PC-9 (cell line): ENCODE results near the gene TCAP. TPM values are rescaled to one million over a fixed set of nuclear protein-coding genes. Genes with fewer than 3 reads are reported as not detected.
A peak's percentile ranks its signal among the peaks of the same experiment; 100 is the strongest.

Experiments used
- BruUV-seq: library from RNA; stranded (reverse); fragments of 400-500 nt; replicated peaks from 2 replicates; lab custom pipeline; 2021; lab: Mats Ljungman, UMichigan
- CTCF ChIA-PET: fragments of 300-600 bp; sonication (Branson Sonifier 250); formaldehyde crosslinking; loops from one replicate; lab custom pipeline; 2022; ENCODE audit warnings: antibody characterized with exemption; lab: Charles Lee
- POLR2A ChIA-PET: fragments of 300-600 bp; sonication (Branson Sonifier 250); formaldehyde crosslinking; loops from one replicate; lab custom pipeline; 2022; ENCODE audit warnings: antibody characterized with exemption; ENCODE audit not compliant: unreplicated experiment; lab: Charles Lee
- DNase-seq, 2 experiments: peaks; one replicate each; pipeline versions ENCODE4 v3.0.0 to v3.0.0-alpha.2; 2015 to 2022; ENCODE audit warnings: mixed read lengths in 1 of 2
- H2AFZ ChIP-seq: fragments of 200-600 bp; sonication (generic); 2 replicates; pipeline ENCODE4 v1.8.1; 2017; ENCODE audit warnings: antibody characterized with exemption
- H3F3A ChIP-seq: fragments of 200-600 bp; sonication (generic); 2 replicates; pipeline ENCODE4 v1.8.1; 2017; ENCODE audit warnings: antibody characterized with exemption, mild to moderate bottlenecking, low read depth; ENCODE audit not compliant: insufficient read depth
- H3K27ac ChIP-seq: fragments of 200-600 bp; sonication (generic); 2 replicates; pipeline ENCODE4 v1.6.1; 2016; ENCODE audit warnings: mixed run types
- H3K27me3 ChIP-seq: fragments of 200-600 bp; sonication (generic); 2 replicates; pipeline ENCODE4 v1.6.1; 2016; ENCODE audit warnings: low read depth, mixed run types; ENCODE audit not compliant: insufficient read depth
- H3K36me3 ChIP-seq: fragments of 200-600 bp; sonication (generic); 2 replicates; pipeline ENCODE4 v1.6.1; 2016; ENCODE audit warnings: low read depth, mixed run types
- H3K4me1 ChIP-seq: fragments of 200-600 bp; sonication (generic); replicated peaks from 2 replicates; pipeline ENCODE4 v1.6.1; 2016; ENCODE audit warnings: mixed run types; ENCODE audit not compliant: insufficient read depth
- H3K4me2 ChIP-seq: fragments of 200-600 bp; sonication (generic); 2 replicates; pipeline ENCODE4 v1.6.1; 2017; ENCODE audit warnings: mixed run types
- H3K4me3 ChIP-seq: fragments of 200-600 bp; sonication (generic); 2 replicates; pipeline ENCODE4 v1.6.1; 2016; ENCODE audit warnings: mixed run types
- H3K79me2 ChIP-seq: fragments of 200-600 bp; sonication (generic); 2 replicates; pipeline ENCODE4 v1.6.1; 2017; ENCODE audit warnings: low read depth, mixed run types
- H3K9me2 ChIP-seq: fragments of 200-600 bp; sonication (generic); 2 replicates; pipeline ENCODE4 v1.8.1; 2017; ENCODE audit warnings: mild to moderate bottlenecking; ENCODE audit not compliant: insufficient read depth
- H3K9me3 ChIP-seq: fragments of 200-600 bp; sonication (generic); 2 replicates; pipeline ENCODE4 v1.8.1; 2016; ENCODE audit warnings: low read depth; ENCODE audit not compliant: insufficient read depth
- H4K20me1 ChIP-seq: fragments of 200-600 bp; sonication (generic); 2 replicates; pipeline ENCODE4 v1.8.1; 2017; ENCODE audit not compliant: insufficient read depth
- EZH2 ChIP-seq: fragments of 200-600 bp; sonication (generic); IDR thresholded peaks from 2 replicates; pipeline ENCODE4 v1.8.0; 2017; ENCODE audit warnings: antibody characterized with exemption, low read depth
- intact Hi-C: fragments of 100-400 bp; cut with micrococcal nuclease; formaldehyde crosslinking; loops from one replicate; pipeline ENCODE4 v1.10.0; 2022; ENCODE audit not compliant: unreplicated experiment
- total RNA-seq: library from RNA; stranded (reverse); gene quantifications from 2 replicates; pipeline ENCODE4 v1.2.3, GENCODE V29; 2021
- TF ChIP-seq, protein P1 (sequence below): fragments of 200-600 bp; sonication (generic); conservative IDR thresholded peaks from 2 replicates; pipeline ENCODE4 v1.6.1; 2017; ENCODE audit warnings: mixed run types, antibody characterized with exemption, mild to moderate bottlenecking, moderate library complexity

The TCAP gene
- total RNA-seq, 1 experiment from 2014 or later, result 1.6 TPM

DNA sequence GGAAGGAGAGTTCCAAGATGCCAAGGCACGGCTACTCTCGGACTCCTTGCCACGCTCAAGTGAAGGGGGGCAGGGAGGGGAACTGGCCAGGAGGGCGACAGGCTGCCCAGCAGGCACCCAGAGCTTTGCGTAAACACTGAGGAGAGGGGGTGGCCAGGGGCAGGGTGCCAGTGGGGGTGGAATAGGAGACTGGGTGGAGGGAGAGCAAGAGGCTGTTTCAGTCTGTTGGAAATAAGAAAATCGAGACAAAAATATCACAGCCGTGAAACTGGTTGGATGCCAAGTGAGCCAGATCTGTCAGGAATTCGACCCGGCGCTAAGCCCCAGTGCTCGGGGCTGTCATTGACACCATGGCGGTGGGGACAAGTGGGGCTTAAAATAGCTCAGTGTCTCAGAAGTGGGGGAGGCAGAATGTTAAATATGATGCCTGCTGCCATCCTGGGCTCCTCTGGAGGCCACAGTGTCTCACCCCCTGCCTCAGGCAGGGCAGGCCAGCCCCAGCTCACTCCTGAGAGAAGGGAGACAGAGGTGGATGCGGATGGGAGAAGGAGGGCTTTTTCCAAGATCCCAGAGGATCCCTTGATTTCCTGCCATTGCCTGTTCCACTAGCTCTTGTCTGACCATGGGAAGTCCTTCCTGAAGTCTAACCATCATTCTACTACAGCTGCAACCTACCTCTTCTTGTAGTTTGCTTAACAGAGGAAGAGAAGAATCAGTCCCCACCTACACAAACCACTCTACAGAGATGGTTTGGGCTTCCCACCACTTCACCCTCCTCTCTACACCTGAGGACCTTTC, 12.6 kb downstream of the TCAP start:
- POLR2A ChIA-PET, result no interaction called here
- Histone ChIP-seq H3K4me1 (peaks cover 34% of the 10 kb centered on the region), H3K4me2 (no peak overlapping the region), H3K79me2 (no peaks in the 10 kb centered on the region), H3K27ac (no peak overlapping the region), H2AFZ (no peak overlapping the region), H3K27me3 (no peaks in the 10 kb centered on the region), H3F3A (peaks cover 27% of the 10 kb centered on the region), H4K20me1 (no peaks in the 10 kb centered on the region), H3K9me2 (no peaks in the 10 kb centered on the region), H3K4me3 (no peak overlapping the region), H3K36me3 (no peaks in the 10 kb centered on the region), H3K9me3 (no peaks in the 10 kb centered on the region)
- DNase-seq, result peak in 1 of 2 experiments; percentile 14
- intact Hi-C loops, result loop anchor here (5.0 kb wide), 1 partner anchor 60 kb away; the partner anchor contains the start of gene GRB7
- CTCF ChIA-PET, result interaction anchor here (0.6 kb wide), 3 partner anchors 23 to 41 kb away, joined by 3 to 7 read pairs (median 3); no protein-coding TSS in a partner anchor
- TF ChIP-seq, protein P1, sequence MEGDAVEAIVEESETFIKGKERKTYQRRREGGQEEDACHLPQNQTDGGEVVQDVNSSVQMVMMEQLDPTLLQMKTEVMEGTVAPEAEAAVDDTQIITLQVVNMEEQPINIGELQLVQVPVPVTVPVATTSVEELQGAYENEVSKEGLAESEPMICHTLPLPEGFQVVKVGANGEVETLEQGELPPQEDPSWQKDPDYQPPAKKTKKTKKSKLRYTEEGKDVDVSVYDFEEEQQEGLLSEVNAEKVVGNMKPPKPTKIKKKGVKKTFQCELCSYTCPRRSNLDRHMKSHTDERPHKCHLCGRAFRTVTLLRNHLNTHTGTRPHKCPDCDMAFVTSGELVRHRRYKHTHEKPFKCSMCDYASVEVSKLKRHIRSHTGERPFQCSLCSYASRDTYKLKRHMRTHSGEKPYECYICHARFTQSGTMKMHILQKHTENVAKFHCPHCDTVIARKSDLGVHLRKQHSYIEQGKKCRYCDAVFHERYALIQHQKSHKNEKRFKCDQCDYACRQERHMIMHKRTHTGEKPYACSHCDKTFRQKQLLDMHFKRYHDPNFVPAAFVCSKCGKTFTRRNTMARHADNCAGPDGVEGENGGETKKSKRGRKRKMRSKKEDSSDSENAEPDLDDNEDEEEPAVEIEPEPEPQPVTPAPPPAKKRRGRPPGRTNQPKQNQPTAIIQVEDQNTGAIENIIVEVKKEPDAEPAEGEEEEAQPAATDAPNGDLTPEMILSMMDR, result no peak
- TF ChIP-seq EZH2, result no peak
- BruUV-seq, result no TSS peak

DNA sequence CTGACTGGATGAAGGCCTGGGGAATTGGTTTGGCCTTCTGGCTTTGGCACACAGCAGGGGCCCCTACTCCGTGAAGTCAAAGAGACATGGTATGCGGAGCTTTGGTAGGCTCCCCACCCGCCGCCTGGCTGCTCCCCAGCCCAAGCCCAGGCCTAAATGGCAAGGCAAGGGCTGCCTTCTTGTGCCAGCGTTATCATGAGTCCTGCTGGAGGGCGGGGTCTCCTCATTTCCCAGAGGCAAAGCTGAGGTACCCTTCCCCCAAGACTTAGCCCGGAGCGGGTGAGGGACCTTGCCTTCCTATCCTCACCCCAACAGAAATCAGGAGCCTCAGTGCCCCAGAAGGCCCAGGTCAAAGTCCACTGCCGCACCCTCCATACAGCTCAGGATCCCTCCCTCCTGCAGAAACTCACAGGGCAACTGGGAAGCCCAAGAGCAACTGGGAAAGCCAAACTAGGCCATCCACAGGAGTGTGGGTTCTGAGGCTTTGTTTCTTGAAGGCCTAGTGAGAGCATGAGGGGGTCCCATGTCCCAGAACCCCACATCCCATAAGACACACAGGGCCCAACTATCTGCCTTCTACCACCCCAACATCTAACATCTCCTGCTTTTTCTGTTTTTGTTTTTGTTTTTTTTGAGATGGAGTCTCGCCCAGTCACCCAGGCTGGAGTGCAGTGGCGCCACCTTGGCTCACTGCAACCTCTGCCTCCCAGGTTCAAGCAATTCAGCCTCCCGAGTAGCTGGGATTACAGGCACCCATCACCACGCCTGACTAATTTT, 13.4 kb downstream of the TCAP start:
- TF ChIP-seq, protein P1, result no peak
- no peak for TF ChIP-seq EZH2
- H3K4me3 ChIP-seq, result no peak overlapping the region
- ChIA-PET CTCF (interaction anchor here (0.6 kb wide), 1 partner anchor 40 kb away, joined by 3 read pairs; no protein-coding TSS in a partner anchor), POLR2A (no interaction called here)
- DNase-seq, result no peak
- no peaks in the 10 kb centered on the region for H3K79me2 ChIP-seq
- H3K9me2 ChIP-seq, result no peaks in the 10 kb centered on the region
- no peaks in the 10 kb centered on the region for H3K36me3 ChIP-seq
- H3K4me1 ChIP-seq, result peaks cover 33% of the 10 kb centered on the region
- no TSS peak for BruUV-seq
- H3F3A ChIP-seq, result peaks cover 27% of the 10 kb centered on the region
- H2AFZ ChIP-seq, result no peak overlapping the region
- no peaks in the 10 kb centered on the region for H3K27me3 ChIP-seq
- intact Hi-C loops, result loop anchor here (5.0 kb wide), 1 partner anchor 59 kb away; the partner anchor contains the start of gene GRB7
- H3K27ac ChIP-seq, result no peak overlapping the region
- H3K9me3 ChIP-seq, result no peaks in the 10 kb centered on the region
- H3K4me2 ChIP-seq, result no peak overlapping the region
- no peaks in the 10 kb centered on the region for H4K20me1 ChIP-seq

DNA sequence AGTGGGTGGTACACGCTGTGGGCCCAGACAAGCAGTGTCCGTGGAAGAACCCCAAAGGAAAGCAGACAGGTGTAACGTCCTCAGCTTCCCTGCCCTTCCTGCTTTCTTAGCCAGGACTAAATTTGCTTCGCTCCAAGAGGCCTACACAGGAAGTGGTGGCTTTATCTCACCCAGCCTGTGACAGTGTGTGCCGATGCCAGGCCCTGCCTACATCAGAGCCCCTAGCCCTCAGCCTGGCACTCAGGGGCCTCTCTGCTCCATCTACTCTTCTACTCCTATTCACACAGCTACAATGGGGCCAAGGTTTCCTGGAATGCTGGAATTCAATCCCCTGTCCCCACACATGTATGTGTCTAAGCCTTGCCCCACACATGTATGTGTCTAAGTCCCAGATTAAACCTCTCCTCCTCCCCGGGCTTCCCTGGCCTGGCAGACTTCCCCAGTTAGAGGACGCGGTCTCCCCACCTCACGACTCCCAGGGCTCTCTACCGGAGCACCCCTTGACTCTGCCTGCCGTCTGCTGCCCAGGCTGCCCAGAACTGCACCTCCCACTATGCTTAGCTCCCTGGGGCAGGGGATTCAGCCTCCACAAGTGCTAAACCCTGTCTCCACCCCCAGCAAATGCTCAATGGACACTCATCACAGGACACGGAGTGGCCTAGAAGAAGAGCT, 14.5 kb downstream of the TCAP start:
- H3K79me2 ChIP-seq, result no peaks in the 10 kb centered on the region
- no peaks in the 10 kb centered on the region for H4K20me1 ChIP-seq
- no peaks in the 10 kb centered on the region for H3K9me2 ChIP-seq
- no peak overlapping the region for H2AFZ ChIP-seq
- H3K4me1 ChIP-seq, result peaks cover 22% of the 10 kb centered on the region
- CTCF ChIA-PET, result no interaction called here
- H3K9me3 ChIP-seq, result no peaks in the 10 kb centered on the region
- H3K27me3 ChIP-seq, result no peaks in the 10 kb centered on the region
- TF ChIP-seq, protein P1, result no peak
- TF ChIP-seq EZH2, result no peak
- no peak for DNase-seq
- no peak overlapping the region for H3K4me2 ChIP-seq
- H3K27ac ChIP-seq, result no peak overlapping the region
- no peak overlapping the region for H3K4me3 ChIP-seq
- no TSS peak for BruUV-seq
- no peaks in the 10 kb centered on the region for H3K36me3 ChIP-seq
- intact Hi-C loops, result loop anchor here (5.0 kb wide), 1 partner anchor 58 kb away; the partner anchor contains the start of gene GRB7
- H3F3A ChIP-seq, result peaks cover 21% of the 10 kb centered on the region
- POLR2A ChIA-PET, result no interaction called here
